Endothelial cell of umbilical vein (primary cell): ENCODE data around the gene KIF20A. TPM values are rescaled to one million over a fixed set of nuclear protein-coding genes. Genes with fewer than 3 reads are reported as not detected.

Experiments
- BruUV-seq: library from RNA; stranded (reverse); fragments of 400-500 nt; replicated peaks from 2 replicates; lab custom pipeline; 2021; lab: Mats Ljungman, UMichigan
- CTCF ChIA-PET: fragments of 300-600, 350-600 bp; sonication (Branson Sonifier 250); formaldehyde crosslinking; loops from one replicate; lab custom pipeline; 2021; ENCODE audit warnings: antibody characterized with exemption, inconsistent platforms; lab: Charles Lee
- POLR2A ChIA-PET: fragments of 300-600, 350-600 bp; sonication (Branson Sonifier 250); formaldehyde crosslinking; loops from one replicate; lab custom pipeline; 2021; ENCODE audit warnings: antibody characterized with exemption, inconsistent platforms; lab: Charles Lee
- DNase-seq: peaks from one replicate; pipeline ENCODE4 v3.0.0-alpha.2; 2011; ENCODE audit warnings: low read depth, low spot score
- FAIRE-seq: peaks from 2 replicates; lab custom pipeline; 2011; peaks lifted over from hg19 to GRCh38; lab: Jason Lieb, UNC
- H2AFZ ChIP-seq: 2 replicates; pipeline ENCODE4 v1.6.0; 2012; ENCODE audit warnings: low read depth, low read length, control low read depth, inconsistent platforms
- H3K27ac ChIP-seq: 2 replicates; pipeline ENCODE4 v1.5.1; 2011; ENCODE audit warnings: low read depth, mild to moderate bottlenecking, control low read depth, low read length, moderate library complexity; ENCODE audit not compliant: insufficient read depth
- H3K27me3 ChIP-seq, 2 experiments: 2 replicates each; pipeline versions ENCODE4 v1.6.0 to v1.6.1; 2011; ENCODE audit warnings: low read length in 2 of 2, mixed read lengths in 1 of 2; ENCODE audit not compliant: control insufficient read depth in 2 of 2, insufficient read depth in 2 of 2
- H3K36me3 ChIP-seq, 2 experiments: 2 replicates in 1 of 2; 3 replicates in 1 of 2; pipeline ENCODE4 v1.5.1; 2011; ENCODE audit warnings: low read length in 2 of 2, mild to moderate bottlenecking in 1 of 2, moderate library complexity in 1 of 2; ENCODE audit not compliant: control insufficient read depth in 2 of 2, insufficient read depth in 2 of 2; ENCODE audit errors: extremely low read depth in 1 of 2
- H3K4me1 ChIP-seq: 3 replicates; pipeline ENCODE4 v1.5.1; 2011; ENCODE audit warnings: mild to moderate bottlenecking, low read length; ENCODE audit not compliant: control insufficient read depth, insufficient read depth; ENCODE audit errors: extremely low read depth
- H3K4me2 ChIP-seq: 2 replicates; pipeline ENCODE4 v1.6.1; 2011; ENCODE audit warnings: low read length, control low read depth, mixed read lengths; ENCODE audit not compliant: insufficient read depth
- H3K4me3 ChIP-seq, 3 experiments: fragments of 200-600 bp in 1 of 3; sonication (generic), shearing (Covaris generic) in 1 of 3; replicated peaks in 1 of 3; 2 replicates each; pipeline ENCODE4 v1.5.1; 2011 to 2016; ENCODE audit warnings: control low read depth in 3 of 3, low read length in 3 of 3, mild to moderate bottlenecking in 2 of 3, inconsistent platforms in 1 of 3, low read depth in 1 of 3, moderate library complexity in 1 of 3; ENCODE audit not compliant: insufficient read depth in 1 of 3
- H3K79me2 ChIP-seq: 2 replicates; pipeline ENCODE4 v1.6.0; 2012; ENCODE audit warnings: low read length, inconsistent platforms; ENCODE audit not compliant: control insufficient read depth, insufficient read depth
- H3K9ac ChIP-seq: replicated peaks from 2 replicates; pipeline ENCODE3; 2011; ENCODE audit warnings: low read length, control low read depth; ENCODE audit not compliant: insufficient read depth; ENCODE audit errors: extremely low read depth
- H3K9me1 ChIP-seq: replicated peaks from 3 replicates; pipeline ENCODE4 v1.6.0; 2011; ENCODE audit warnings: mild to moderate bottlenecking, low read length; ENCODE audit not compliant: control insufficient read depth, insufficient read depth; ENCODE audit errors: extremely low read depth
- H3K9me3 ChIP-seq: replicated peaks from 2 replicates; pipeline ENCODE4 v1.5.1; 2012; ENCODE audit warnings: low read length, inconsistent platforms; ENCODE audit not compliant: control insufficient read depth, insufficient read depth
- H4K20me1 ChIP-seq: replicated peaks from 2 replicates; pipeline ENCODE3; 2011; ENCODE audit warnings: mild to moderate bottlenecking, low read length; ENCODE audit not compliant: control insufficient read depth, insufficient read depth; ENCODE audit errors: extremely low read depth
- EZH2 ChIP-seq: IDR thresholded peaks from 2 replicates; pipeline ENCODE4 v1.6.1; 2012; ENCODE audit warnings: borderline replicate concordance, low read depth, mild to moderate bottlenecking, moderate library complexity, low read length, inconsistent platforms; ENCODE audit not compliant: severe bottlenecking
- FOS ChIP-seq: IDR thresholded peaks from 2 replicates; pipeline ENCODE4 v1.6.1; 2011; ENCODE audit warnings: mild to moderate bottlenecking, low read length, moderate library complexity, borderline replicate concordance; ENCODE audit not compliant: insufficient read depth
- GATA2 ChIP-seq: IDR thresholded peaks from 2 replicates; pipeline ENCODE4 v1.7.0; 2011; ENCODE audit warnings: low read depth, mild to moderate bottlenecking, moderate library complexity, mixed read lengths, low read length; ENCODE audit not compliant: insufficient read length, insufficient read depth
- JUN ChIP-seq: IDR thresholded peaks from 2 replicates; pipeline ENCODE4 v1.6.1; 2011; ENCODE audit warnings: borderline replicate concordance, low read depth; ENCODE audit not compliant: insufficient read length, insufficient read depth
- MYC ChIP-seq: IDR thresholded peaks from one replicate; pipeline ENCODE4 v1.6.1; 2011; ENCODE audit warnings: mild to moderate bottlenecking, low read depth, low read length
- POLR2A ChIP-seq: IDR thresholded peaks from 2 replicates; pipeline ENCODE4 v1.6.1; 2012; ENCODE audit warnings: low read depth, mild to moderate bottlenecking, control low read depth, low read length
- POLR2AphosphoS5 ChIP-seq: IDR thresholded peaks from 2 replicates; pipeline ENCODE4 v1.6.1; 2012; ENCODE audit warnings: low read depth, mild to moderate bottlenecking, control low read depth, low read length, moderate library complexity; ENCODE audit not compliant: insufficient read depth
- dilution Hi-C: fragments of 300-500 bp; cut with MboI; formaldehyde crosslinking; loops from one replicate; pipeline ENCODE4 v1.15.0; 2019; ENCODE audit warnings: low sequenced_read_pairs; ENCODE audit not compliant: extremely low pct_ligation_motif_present
- intact Hi-C: fragments of 100-400 bp; cut with micrococcal nuclease; formaldehyde crosslinking; loops from one replicate; pipeline ENCODE4 v1.10.0; 2022
- polyA plus RNA-seq, 4 experiments: library from polyadenylated mRNA; depleted of rRNA in 3 of 4; stranded (reverse) in 3 of 4; unstranded in 1 of 4; fragments of >200 nt; gene quantifications; 2 replicates each; pipeline versions ENCODE4 v1.2.1 to v1.2.3, GENCODE V29; 2011 to 2012; ENCODE audit warnings: missing spikeins in 1 of 4
- total RNA-seq: library from RNA; stranded (reverse); gene quantifications from 2 replicates; pipeline ENCODE4 v1.2.3, GENCODE V29; 2021
- TF ChIP-seq, protein P1 (sequence below), 2 donors: IDR thresholded peaks; 1 replicate in 1 of 2; 2 replicates in 1 of 2; pipeline ENCODE4 v1.5.1; 2011; ENCODE audit warnings: low read length in 2 of 2, mild to moderate bottlenecking in 2 of 2, moderate library complexity in 2 of 2, control low read depth in 1 of 2, inconsistent platforms in 1 of 2, low read depth in 1 of 2; ENCODE audit not compliant: insufficient read depth in 1 of 2; ENCODE audit errors: extremely low read depth in 1 of 2
- TF ChIP-seq, protein P2 (sequence below): IDR thresholded peaks from 2 replicates; pipeline ENCODE4 v1.6.1; 2011; ENCODE audit not compliant: insufficient read depth, insufficient read length

The KIF20A gene
- total and polyA plus RNA-seq, 2 donors (not counting 3 experiments of a cell fraction or from before 2014, with no cell fraction given): 38.7 to 78.1 TPM

DNA sequence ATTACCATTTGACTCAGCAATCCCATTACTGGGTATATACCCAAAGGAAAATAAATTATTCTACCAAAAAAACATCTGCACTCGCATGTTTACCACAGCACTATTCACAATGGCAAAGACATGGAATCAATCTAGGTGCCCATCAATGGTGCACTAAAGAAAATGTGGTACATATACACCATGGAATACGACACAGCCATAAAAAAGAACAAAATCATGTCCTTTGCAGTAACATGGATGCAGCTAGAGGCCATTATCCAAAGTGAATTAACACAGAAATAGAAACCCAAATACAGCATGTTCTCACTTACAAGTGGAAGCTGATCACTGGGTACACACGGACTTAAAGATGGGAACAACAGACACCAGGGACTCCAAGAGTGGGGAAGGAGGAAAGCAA, 32.1 kb downstream of the KIF20A start:
- H3K79me2 ChIP-seq: peaks cover 46% of the 10 kb centered on the region
- H3K36me3 ChIP-seq: no peaks in the 10 kb centered on the region
- BruUV-seq: no TSS peak
- no peak overlapping the region for H3K4me2 ChIP-seq
- TF ChIP-seq MYC: no peak
- no peak for TF ChIP-seq EZH2
- TF ChIP-seq POLR2A: no peak
- no peak for TF ChIP-seq JUN
- TF ChIP-seq POLR2AphosphoS5: no peak
- TF ChIP-seq, protein P1, sequence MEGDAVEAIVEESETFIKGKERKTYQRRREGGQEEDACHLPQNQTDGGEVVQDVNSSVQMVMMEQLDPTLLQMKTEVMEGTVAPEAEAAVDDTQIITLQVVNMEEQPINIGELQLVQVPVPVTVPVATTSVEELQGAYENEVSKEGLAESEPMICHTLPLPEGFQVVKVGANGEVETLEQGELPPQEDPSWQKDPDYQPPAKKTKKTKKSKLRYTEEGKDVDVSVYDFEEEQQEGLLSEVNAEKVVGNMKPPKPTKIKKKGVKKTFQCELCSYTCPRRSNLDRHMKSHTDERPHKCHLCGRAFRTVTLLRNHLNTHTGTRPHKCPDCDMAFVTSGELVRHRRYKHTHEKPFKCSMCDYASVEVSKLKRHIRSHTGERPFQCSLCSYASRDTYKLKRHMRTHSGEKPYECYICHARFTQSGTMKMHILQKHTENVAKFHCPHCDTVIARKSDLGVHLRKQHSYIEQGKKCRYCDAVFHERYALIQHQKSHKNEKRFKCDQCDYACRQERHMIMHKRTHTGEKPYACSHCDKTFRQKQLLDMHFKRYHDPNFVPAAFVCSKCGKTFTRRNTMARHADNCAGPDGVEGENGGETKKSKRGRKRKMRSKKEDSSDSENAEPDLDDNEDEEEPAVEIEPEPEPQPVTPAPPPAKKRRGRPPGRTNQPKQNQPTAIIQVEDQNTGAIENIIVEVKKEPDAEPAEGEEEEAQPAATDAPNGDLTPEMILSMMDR (IDR thresholded peaks at IDR 0.05; ENCODE audit: extremely low read depth in 1 of 2, insufficient read depth in 1 of 2, low read depth in 1 of 2, low read length in 2 of 2): no peak
- TF ChIP-seq FOS: no peak
- TF ChIP-seq, protein P2, sequence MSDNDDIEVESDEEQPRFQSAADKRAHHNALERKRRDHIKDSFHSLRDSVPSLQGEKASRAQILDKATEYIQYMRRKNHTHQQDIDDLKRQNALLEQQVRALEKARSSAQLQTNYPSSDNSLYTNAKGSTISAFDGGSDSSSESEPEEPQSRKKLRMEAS: no peak
- TF ChIP-seq GATA2: no peak
- ChIA-PET CTCF (no interaction called here), POLR2A (no interaction called here)
- no peak overlapping the region for H3K4me3 ChIP-seq
- peaks cover 11% of the 10 kb centered on the region for H3K4me1 ChIP-seq
- dilution Hi-C loops: no loop called here
- no peak overlapping the region for H3K9ac ChIP-seq
- H2AFZ ChIP-seq: no peak overlapping the region
- H3K9me3 ChIP-seq: no peaks in the 10 kb centered on the region
- H3K27ac ChIP-seq: no peak overlapping the region
- H4K20me1 ChIP-seq: no peaks in the 10 kb centered on the region
- FAIRE-seq (no peak), DNase-seq (no peak)
- no peaks in the 10 kb centered on the region for H3K9me1 ChIP-seq
- H3K27me3 ChIP-seq: no peaks in the 10 kb centered on the region
- intact Hi-C loops: no loop called here
